Fibroblast of peridontal ligament (primary cell): ENCODE results near the gene IL10RB.
"Not testable (repeated sequence)": the region's sequence is repeated elsewhere in the genome, so short reads cannot be mapped to it uniquely, and the experiment has no call there.

Experiments
- DNase-seq: peaks from one replicate; pipeline ENCODE4 v3.0.0-alpha.2; 2010; ENCODE audit errors: extremely low read depth

Gene IL10RB

GRCh38 chr21:33240404-33240803 is 25.8 kb upstream of the IL10RB start:
- no peak for DNase-seq

- DNase-seq = no peak
These were observed 24.3 kb upstream of the IL10RB start for GRCh38 chr21:33241846-33242245.

- DNase-seq = not testable (repeated sequence)
These were observed 23.3 kb upstream of the IL10RB start for GRCh38 chr21:33242846-33243245.

GRCh38 chr21:33244082-33244778 is 21.9 kb upstream of the IL10RB start:
- DNase-seq = no peak

- DNase-seq = no peak
These were observed 21.4 kb upstream of the IL10RB start for GRCh38 chr21:33244779-33245105.

GRCh38 chr21:33245289-33245918 is 20.8 kb upstream of the IL10RB start:
- no peak for DNase-seq

GRCh38 chr21:33246506-33246905 is 19.7 kb upstream of the IL10RB start:
- DNase-seq = no peak

GRCh38 chr21:33246963-33247362 is 19.2 kb upstream of the IL10RB start:
- no peak for DNase-seq

- DNase-seq = no peak
These were observed 18.6 kb upstream of the IL10RB start for GRCh38 chr21:33247599-33247998.

- no peak for DNase-seq
These were observed 16.7 kb upstream of the IL10RB start for GRCh38 chr21:33249331-33250002.

- DNase-seq = no peak
These were observed 15.0 kb upstream of the IL10RB start for GRCh38 chr21:33251119-33251518.

GRCh38 chr21:33253382-33253781 is 12.8 kb upstream of the IL10RB start:
- not testable (repeated sequence) for DNase-seq

- DNase-seq = no peak
These were observed 11.4 kb upstream of the IL10RB start for GRCh38 chr21:33254766-33255165.

- DNase-seq = no peak
These were observed 10.8 kb upstream of the IL10RB start for GRCh38 chr21:33255404-33255803.

GRCh38 chr21:33256019-33256418 is 10.1 kb upstream of the IL10RB start:
- DNase-seq = no peak

- DNase-seq = no peak
These were observed 8.9 kb upstream of the IL10RB start for GRCh38 chr21:33257094-33257803.

GRCh38 chr21:33258475-33258874 is 7.7 kb upstream of the IL10RB start:
- DNase-seq = no peak

GRCh38 chr21:33259428-33259827 is 6.7 kb upstream of the IL10RB start:
- peak; percentile 64 for DNase-seq

- no peak for DNase-seq
These were observed 6.2 kb upstream of the IL10RB start for GRCh38 chr21:33259995-33260394.

- DNase-seq = peak; percentile 73
These were observed 4.5 kb upstream of the IL10RB start for GRCh38 chr21:33261635-33262034.

- DNase-seq = no peak
These were observed 3.2 kb upstream of the IL10RB start for GRCh38 chr21:33262921-33263320.

GRCh38 chr21:33264561-33264960 is 1.6 kb upstream of the IL10RB start:
- DNase-seq = no peak

GRCh38 chr21:33265664-33266049 is 510 bp upstream of the IL10RB start:
- DNase-seq = peak; percentile 20
